Stimulated activated naive CD4-positive, alpha-beta T cell (primary cell): ENCODE data around the gene HSD3B1.
"Not testable (repeated sequence)": the region's sequence is repeated elsewhere in the genome, so short reads cannot be mapped to it uniquely, and the experiment has no call there.

Source experiments
- DNase-seq, 6 experiments: peaks; one replicate each; lab custom pipeline; 2025; lab: John Stamatoyannopoulos, UW

Gene HSD3B1

GRCh38 chr1:119553302-119554071 is 46.5 kb downstream of the HSD3B1 start:
- not testable (repeated sequence) for DNase-seq

GRCh38 chr1:119554183-119554582 is 47.2 kb downstream of the HSD3B1 start:
- DNase-seq, result no peak

GRCh38 chr1:119556423-119556822 is 49.4 kb downstream of the HSD3B1 start:
- no peak for DNase-seq

- DNase-seq, result not testable (repeated sequence)
These were observed 53.4 kb downstream of the HSD3B1 start for GRCh38 chr1:119560402-119560801.

GRCh38 chr1:119564548-119564947 is 57.5 kb downstream of the HSD3B1 start:
- no peak for DNase-seq
